Osteoblast (primary cell): ENCODE results near the gene DIPK2B. TPM values are rescaled to one million over a fixed set of nuclear protein-coding genes. Genes with fewer than 3 reads are reported as not detected.

ENCODE experiments used
- DNase-seq: peaks from one replicate; pipeline ENCODE4 v3.0.0; 2011; ENCODE audit warnings: low spot score, mixed read lengths; ENCODE audit not compliant: insufficient read length; ENCODE audit errors: missing footprints
- H2AFZ ChIP-seq: 2 replicates; pipeline ENCODE4 v1.6.0; 2011; ENCODE audit warnings: mild to moderate bottlenecking, low read length
- H3K27ac ChIP-seq: 2 replicates; pipeline ENCODE4 v1.5.1; 2011; ENCODE audit warnings: mild to moderate bottlenecking, low read depth, low read length, moderate library complexity
- H3K27me3 ChIP-seq: 2 replicates; pipeline ENCODE4 v1.6.0; 2012; ENCODE audit warnings: mild to moderate bottlenecking, control low read depth, inconsistent platforms, low read length, moderate library complexity; ENCODE audit not compliant: insufficient read depth
- H3K36me3 ChIP-seq: 2 replicates; pipeline ENCODE4 v1.5.1; 2011; ENCODE audit warnings: mild to moderate bottlenecking, low read length, control low read depth, moderate library complexity; ENCODE audit not compliant: insufficient read depth
- H3K4me1 ChIP-seq: 2 replicates; pipeline ENCODE4 v1.5.1; 2011; ENCODE audit warnings: mild to moderate bottlenecking, low read length, control low read depth, moderate library complexity; ENCODE audit not compliant: insufficient read depth
- H3K4me2 ChIP-seq: 2 replicates; pipeline ENCODE4 v1.6.0; 2011; ENCODE audit warnings: mild to moderate bottlenecking, low read length; ENCODE audit not compliant: insufficient read depth
- H3K4me3 ChIP-seq: fragments of 200-600 bp; sonication (generic); 3 replicates; pipeline ENCODE4 v1.5.1; 2012; ENCODE audit warnings: mild to moderate bottlenecking, low read length, inconsistent platforms; ENCODE audit not compliant: insufficient read depth
- H3K79me2 ChIP-seq: 2 replicates; pipeline ENCODE4 v1.6.0; 2012; ENCODE audit warnings: mild to moderate bottlenecking, low read length, control low read depth, inconsistent platforms; ENCODE audit not compliant: insufficient read depth
- H3K9me3 ChIP-seq: 2 replicates; pipeline ENCODE4 v1.5.1; 2011; ENCODE audit warnings: low read depth, low read length, control low read depth
- H4K20me1 ChIP-seq: 2 replicates; pipeline ENCODE4 v1.6.0; 2012; ENCODE audit warnings: mild to moderate bottlenecking, low read length, control low read depth; ENCODE audit not compliant: insufficient read depth
- CTCF ChIP-seq: IDR thresholded peaks from 2 replicates; pipeline ENCODE4 v1.5.1; 2011; ENCODE audit warnings: mild to moderate bottlenecking, low read depth, low read length, moderate library complexity; ENCODE audit errors: extremely low read depth
- total RNA-seq: library from RNA; depleted of rRNA; stranded (reverse); fragments of >200 nt; gene quantifications from 2 replicates; pipeline ENCODE4 v1.2.3, GENCODE V29; 2012

The DIPK2B gene
- not detected in 2 replicates for total RNA-seq

GRCh38 chrX:45200741-45201234 lies at the start of gene DIPK2B:
Gene DIPK2B (minus strand): TSS chrX:45200876. CDS start chrX:45200826, 50 bp downstream.
- H3K27ac ChIP-seq = no peak within 1 kb of the TSS
- no peaks in the 10 kb centered on the region for H3K79me2 ChIP-seq
- no peaks in the 10 kb centered on the region for H3K36me3 ChIP-seq
- TF ChIP-seq CTCF = no peak
- H3K4me1 ChIP-seq = peaks cover 5% of the 10 kb centered on the region
- no peak for DNase-seq
- H3K9me3 ChIP-seq = no peaks in the 10 kb centered on the region
- peaks cover 31% of the 10 kb centered on the region for H3K27me3 ChIP-seq
- H2AFZ ChIP-seq = no peak within 1 kb of the TSS
- H3K4me2 ChIP-seq = no peak within 1 kb of the TSS
- no peaks in the 10 kb centered on the region for H4K20me1 ChIP-seq
- H3K4me3 ChIP-seq = no peak within 1 kb of the TSS

- Histone ChIP-seq H3K79me2 (no peaks in the 10 kb centered on the region), H3K4me1 (no peaks in the 10 kb centered on the region), H3K4me2 (no peak overlapping the region), H3K27ac (no peak overlapping the region), H4K20me1 (no peaks in the 10 kb centered on the region), H3K36me3 (no peaks in the 10 kb centered on the region), H2AFZ (no peak overlapping the region), H3K9me3 (no peaks in the 10 kb centered on the region), H3K27me3 (peaks cover 18% of the 10 kb centered on the region), H3K4me3 (no peak overlapping the region)
- no peak for DNase-seq
- no peak for TF ChIP-seq CTCF
These were observed 39.6 kb upstream of the DIPK2B start for GRCh38 chrX:45240301-45240700.

GRCh38 chrX:45238489-45238888 lies 37.8 kb upstream of the DIPK2B start:
- TF ChIP-seq CTCF = no peak

GRCh38 chrX:45233531-45233930 lies 32.9 kb upstream of the DIPK2B start:
- H3K4me2 ChIP-seq = no peak overlapping the region
- H2AFZ ChIP-seq = no peak overlapping the region
- no peaks in the 10 kb centered on the region for H3K9me3 ChIP-seq
- no peaks in the 10 kb centered on the region for H3K36me3 ChIP-seq
- H3K79me2 ChIP-seq = no peaks in the 10 kb centered on the region
- H3K4me3 ChIP-seq = no peak overlapping the region
- H3K27me3 ChIP-seq = peaks cover 13% of the 10 kb centered on the region
- no peak for DNase-seq
- no peak for TF ChIP-seq CTCF
- H3K27ac ChIP-seq = no peak overlapping the region
- H4K20me1 ChIP-seq = no peaks in the 10 kb centered on the region
- H3K4me1 ChIP-seq = no peaks in the 10 kb centered on the region

More at GRCh38 chrX:45238489-45238888, 37.8 kb upstream of the DIPK2B start:
- H3K4me3 ChIP-seq = no peak overlapping the region
- H3K36me3 ChIP-seq = no peaks in the 10 kb centered on the region
- no peak overlapping the region for H3K4me2 ChIP-seq
- no peaks in the 10 kb centered on the region for H3K9me3 ChIP-seq
- no peaks in the 10 kb centered on the region for H3K4me1 ChIP-seq
- no peak for DNase-seq
- no peaks in the 10 kb centered on the region for H3K79me2 ChIP-seq
- peaks cover 18% of the 10 kb centered on the region for H3K27me3 ChIP-seq
- H2AFZ ChIP-seq = no peak overlapping the region
- H4K20me1 ChIP-seq = no peaks in the 10 kb centered on the region
- H3K27ac ChIP-seq = no peak overlapping the region
